ENCODE measurements around the gene PRSS38. TPM values are rescaled to one million over a fixed set of nuclear protein-coding genes. Genes with fewer than 3 reads are reported as not detected.

PRSS38 gene
- polyA plus RNA-seq, 3 donors: not detected

- Histone ChIP-seq H3K79me2 (ENCODE audit: insufficient read depth, low read length) (no peaks in the 10 kb centered on the region), H4K20me1 (ENCODE audit: insufficient read depth, low read length) (no peaks in the 10 kb centered on the region), H3K27ac (ENCODE audit: low read depth in 1 of 2, low read length in 2 of 2) (no peak overlapping the region), H3K4me2 (replicated peaks; ENCODE audit: extremely low read depth, low read length, poor library complexity, severe bottlenecking) (no peak overlapping the region), H3K4me1 (ENCODE audit: control insufficient read depth in 1 of 2, insufficient read depth in 2 of 2, low read length in 2 of 2) (no peaks in the 10 kb centered on the region), H3K9ac (ENCODE audit: insufficient read depth, low read length, poor library complexity, severe bottlenecking) (no peak overlapping the region), H3K36me3 (replicated peaks in 1 of 2; ENCODE audit: control insufficient read depth in 1 of 2, insufficient read depth in 2 of 2, low read length in 2 of 2) (no peaks in the 10 kb centered on the region), H3K9me3 (replicated peaks in 1 of 2; ENCODE audit: control insufficient read depth in 1 of 2, insufficient read depth in 1 of 2, low read length in 2 of 2) (no peaks in the 10 kb centered on the region), H3K27me3 (ENCODE audit: control insufficient read depth in 2 of 2, insufficient read depth in 2 of 2, low read length in 2 of 2) (no peaks in the 10 kb centered on the region), H2AFZ (ENCODE audit: insufficient read depth, low read depth, low read length, poor library complexity, severe bottlenecking) (no peak overlapping the region), H3K4me3 (replicated peaks in 1 of 3; ENCODE audit: low read depth in 2 of 3, low read length in 3 of 3) (no peak overlapping the region)
- no peak for TF ChIP-seq CTCF (IDR thresholded peaks at IDR 0.05)
- no peaks in the 10 kb centered on the region for H3K36me3 Mint-ChIP-seq
- WGBS (ENCODE audit: insufficient coverage): no CpG with 5 or more reads among the region's 7 CpGs
- intact Hi-C loops (cut with micrococcal nuclease): no loop called here
- H3K27ac Mint-ChIP-seq: no peak overlapping the region
- peaks cover under 1 to 3% (median 2%) of the 10 kb centered on the region in 3 donors for H3K27me3 Mint-ChIP-seq (ENCODE audit: low read depth in 3 of 3)
- no peak overlapping the region for H3K4me3 Mint-ChIP-seq
- DNase-seq: no peak
- H3K9me3 Mint-ChIP-seq: peaks cover 0 to 7% (median 4%) of the 10 kb centered on the region in 7 donors
- no peaks in the 10 kb centered on the region for H3K4me1 Mint-ChIP-seq
Measured at GRCh38 chr1:227856147-227856858, 40.8 kb downstream of the PRSS38 start.

DNA sequence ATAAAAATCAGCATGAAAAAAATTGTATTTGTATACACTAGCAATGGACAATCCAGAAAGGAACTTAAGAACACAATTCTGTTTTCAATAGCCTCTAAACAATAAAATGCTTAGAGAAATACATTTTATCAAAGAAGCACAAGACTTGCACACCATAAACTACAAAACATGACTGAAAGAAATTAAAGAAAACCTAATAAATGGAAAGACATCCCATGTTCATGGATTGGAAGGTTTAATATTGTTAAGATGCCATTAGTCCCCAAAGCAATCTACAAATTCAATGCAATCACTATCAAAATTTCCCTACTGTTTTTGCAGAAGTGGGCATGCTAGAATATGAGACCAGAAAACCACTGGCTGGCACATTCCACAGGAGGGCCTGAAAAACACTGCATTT lies 49.4 kb downstream of the PRSS38 start:
- no peak overlapping the region for H3K4me3 Mint-ChIP-seq
- peaks cover 2 to 3% (median 3%) of the 10 kb centered on the region in 3 donors for H3K27me3 Mint-ChIP-seq (ENCODE audit: low read depth in 3 of 3)
- no peaks in the 10 kb centered on the region for H3K36me3 Mint-ChIP-seq
- no peaks in the 10 kb centered on the region for H3K27me3 ChIP-seq (ENCODE audit: control insufficient read depth in 2 of 2, insufficient read depth in 2 of 2, low read length in 2 of 2)
- no peak overlapping the region for H2AFZ ChIP-seq (ENCODE audit: insufficient read depth, low read depth, low read length, poor library complexity, severe bottlenecking)
- no peak overlapping the region for H3K4me3 ChIP-seq (replicated peaks in 1 of 3; ENCODE audit: low read depth in 2 of 3, low read length in 3 of 3)
- no peaks in the 10 kb centered on the region for H3K36me3 ChIP-seq (replicated peaks in 1 of 2; ENCODE audit: control insufficient read depth in 1 of 2, insufficient read depth in 2 of 2, low read length in 2 of 2)
- DNase-seq: no peak
- intact Hi-C loops (cut with micrococcal nuclease): no loop called here
- no peak overlapping the region for H3K27ac Mint-ChIP-seq
- no peak for TF ChIP-seq CTCF (IDR thresholded peaks at IDR 0.05)
- no peaks in the 10 kb centered on the region for H4K20me1 ChIP-seq (ENCODE audit: insufficient read depth, low read length)
- H3K9ac ChIP-seq (ENCODE audit: insufficient read depth, low read length, poor library complexity, severe bottlenecking): no peak overlapping the region
- peaks cover 6% of the 10 kb centered on the region for H3K4me1 Mint-ChIP-seq
- no peak overlapping the region for H3K4me2 ChIP-seq (replicated peaks; ENCODE audit: extremely low read depth, low read length, poor library complexity, severe bottlenecking)
- no peaks in the 10 kb centered on the region for H3K79me2 ChIP-seq (ENCODE audit: insufficient read depth, low read length)
- H3K9me3 ChIP-seq (replicated peaks in 1 of 2; ENCODE audit: control insufficient read depth in 1 of 2, insufficient read depth in 1 of 2, low read length in 2 of 2): peaks cover 0 to 10% of the 10 kb centered on the region in 2 donors
- H3K27ac ChIP-seq (ENCODE audit: low read depth in 1 of 2, low read length in 2 of 2): no peak overlapping the region
- no peaks in the 10 kb centered on the region for H3K4me1 ChIP-seq (ENCODE audit: control insufficient read depth in 1 of 2, insufficient read depth in 2 of 2, low read length in 2 of 2)
- peaks cover 3 to 19% (median 12%) of the 10 kb centered on the region in 7 donors for H3K9me3 Mint-ChIP-seq

Measured in CD14-positive monocyte (primary cell).